Body of pancreas (tissue), 4 donors: ENCODE data around the gene LTC4S.

ENCODE experiments used
- POLR2A ChIP-seq, 3 donors: fragments of 450-650 bp; IDR thresholded peaks; one replicate each; pipeline ENCODE4 v1.6.1; 2016; ENCODE audit warnings: antibody characterized with exemption in 3 of 3, mild to moderate bottlenecking in 2 of 3
- TF ChIP-seq, protein P1 (sequence below), 7 experiments: fragments of 450-650 bp in 4 of 7; fragments of 200-600 bp in 3 of 7; sonication (generic) in 3 of 7; IDR thresholded peaks; one replicate each; pipeline ENCODE4 v1.5.1; 2016 to 2019; ENCODE audit warnings: antibody characterized with exemption in 7 of 7

DNA sequence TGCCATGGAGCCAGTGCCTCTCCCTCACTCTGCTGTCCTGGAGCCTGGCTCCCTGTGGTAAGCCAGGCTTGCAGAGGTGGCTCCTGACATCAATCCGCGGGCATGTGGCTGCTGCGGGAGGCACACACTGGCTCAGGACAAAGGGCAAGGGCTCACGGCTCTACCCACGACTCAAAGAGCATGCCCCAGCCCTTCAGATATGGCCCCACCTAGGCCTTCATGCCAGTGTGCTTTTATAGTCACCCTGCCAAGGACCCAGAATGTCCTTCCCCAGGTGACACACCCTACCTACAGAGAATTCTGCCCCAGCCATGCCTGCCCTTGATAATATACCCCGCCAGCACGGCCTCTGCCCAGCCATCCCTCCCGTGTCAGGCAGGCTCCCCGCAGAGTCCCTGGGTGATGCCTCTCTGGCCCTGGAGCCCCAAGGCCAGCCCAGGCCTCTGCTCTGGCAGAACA is 11.3 kb downstream of the LTC4S start:
- TF ChIP-seq, protein P1, sequence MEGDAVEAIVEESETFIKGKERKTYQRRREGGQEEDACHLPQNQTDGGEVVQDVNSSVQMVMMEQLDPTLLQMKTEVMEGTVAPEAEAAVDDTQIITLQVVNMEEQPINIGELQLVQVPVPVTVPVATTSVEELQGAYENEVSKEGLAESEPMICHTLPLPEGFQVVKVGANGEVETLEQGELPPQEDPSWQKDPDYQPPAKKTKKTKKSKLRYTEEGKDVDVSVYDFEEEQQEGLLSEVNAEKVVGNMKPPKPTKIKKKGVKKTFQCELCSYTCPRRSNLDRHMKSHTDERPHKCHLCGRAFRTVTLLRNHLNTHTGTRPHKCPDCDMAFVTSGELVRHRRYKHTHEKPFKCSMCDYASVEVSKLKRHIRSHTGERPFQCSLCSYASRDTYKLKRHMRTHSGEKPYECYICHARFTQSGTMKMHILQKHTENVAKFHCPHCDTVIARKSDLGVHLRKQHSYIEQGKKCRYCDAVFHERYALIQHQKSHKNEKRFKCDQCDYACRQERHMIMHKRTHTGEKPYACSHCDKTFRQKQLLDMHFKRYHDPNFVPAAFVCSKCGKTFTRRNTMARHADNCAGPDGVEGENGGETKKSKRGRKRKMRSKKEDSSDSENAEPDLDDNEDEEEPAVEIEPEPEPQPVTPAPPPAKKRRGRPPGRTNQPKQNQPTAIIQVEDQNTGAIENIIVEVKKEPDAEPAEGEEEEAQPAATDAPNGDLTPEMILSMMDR (IDR thresholded peaks at IDR 0.05): no peak
- TF ChIP-seq POLR2A (IDR thresholded peaks at IDR 0.05): peak in 1 of 3 donors; percentile 5
